Natural killer cell (primary cell): ENCODE measurements around the gene CYB5D1. TPM values are rescaled to one million over a fixed set of nuclear protein-coding genes. Genes with fewer than 3 reads are reported as not detected.
A peak's percentile ranks its signal among the peaks of the same experiment; 100 is the strongest.

Experiments
- ATAC-seq, 3 donors: fragments of 150-1000 bp in 2 of 3; fragments of 200-7000 bp in 1 of 3; cut with Tn5 transposase; 1 replicate in 1 of 3; 2 replicates in 2 of 3; pipeline ENCODE4 v1.10.0; 2021; ENCODE audit warnings: mild to moderate bottlenecking in 2 of 3, moderate library complexity in 2 of 3
- DNase-seq, 2 donors: peaks; one replicate each; pipeline versions ENCODE4 v3.0.0 to v3.0.0-alpha.2; 2013 to 2021; ENCODE audit warnings: mixed read lengths in 1 of 2
- H3K27ac ChIP-seq: one replicate; pipeline ENCODE4 v1.5.1; 2013; ENCODE audit warnings: mild to moderate bottlenecking, low read length
- H3K27me3 ChIP-seq: one replicate; pipeline ENCODE4 v1.6.1; 2013; ENCODE audit warnings: low read length; ENCODE audit not compliant: control insufficient read depth, insufficient read depth
- H3K36me3 ChIP-seq: one replicate; pipeline ENCODE4 v1.6.1; 2013; ENCODE audit warnings: low read length; ENCODE audit not compliant: control insufficient read depth, insufficient read depth
- H3K4me1 ChIP-seq: one replicate; pipeline ENCODE4 v1.6.1; 2013; ENCODE audit warnings: low read length; ENCODE audit not compliant: control insufficient read depth, insufficient read depth
- H3K4me3 ChIP-seq: one replicate; pipeline ENCODE4 v1.5.1; 2013; ENCODE audit warnings: low read length
- H3K9me3 ChIP-seq: one replicate; pipeline ENCODE4 v1.6.1; 2013; ENCODE audit warnings: low read length; ENCODE audit not compliant: control insufficient read depth, insufficient read depth
- H3K27ac Mint-ChIP-seq, 2 donors: one replicate each; pipeline ENCODE4 v1.8.0; 2022; ENCODE audit warnings: mild to moderate bottlenecking in 2 of 2, mixed read lengths in 2 of 2, moderate library complexity in 1 of 2
- H3K27me3 Mint-ChIP-seq, 2 donors: one replicate each; pipeline ENCODE4 v1.8.0; 2022; ENCODE audit warnings: low read depth in 2 of 2, mixed read lengths in 2 of 2
- H3K36me3 Mint-ChIP-seq: one replicate; pipeline ENCODE4 v1.8.0; 2022; ENCODE audit warnings: mixed read lengths
- H3K4me1 Mint-ChIP-seq, 2 donors: one replicate each; pipeline ENCODE4 v1.8.0; 2022; ENCODE audit warnings: mixed read lengths in 2 of 2
- H3K4me3 Mint-ChIP-seq: one replicate; pipeline ENCODE4 v1.8.0; 2022; ENCODE audit warnings: mild to moderate bottlenecking, moderate library complexity, mixed read lengths
- H3K9me3 Mint-ChIP-seq, 2 donors: one replicate each; pipeline ENCODE4 v1.8.0; 2022; ENCODE audit warnings: mixed read lengths in 2 of 2
- WGBS: methylation state at CpG from one replicate; pipeline ENCODE4 v1.1.7; 2013; ENCODE audit warnings: missing lambda C conversion rate; ENCODE audit not compliant: insufficient coverage; 5-methylcytosine and 5-hydroxymethylcytosine counted together
- intact Hi-C: fragments of 100-400 bp; cut with micrococcal nuclease; formaldehyde crosslinking; loops from one replicate; pipeline ENCODE4 v1.14.2; 2022
- total RNA-seq, 4 donors: library from RNA; stranded (reverse); fragments of 120-200 nt in 1 of 4; gene quantifications; one replicate each; pipeline versions ENCODE4 v1.2.3 to v1.2.4, GENCODE V29; 2013 to 2022
- TF ChIP-seq, protein P1 (sequence below): fragments of 200-600 bp; IDR thresholded peaks from one replicate; pipeline ENCODE4 v1.8.0; 2022; ENCODE audit warnings: antibody characterized with exemption

Gene CYB5D1
- total RNA-seq, 3 donors from 2014 or later (not counting 1 experiment from before 2014, with no cell fraction given): 11.0 to 18.3 (median 11.5) TPM

DNA sequence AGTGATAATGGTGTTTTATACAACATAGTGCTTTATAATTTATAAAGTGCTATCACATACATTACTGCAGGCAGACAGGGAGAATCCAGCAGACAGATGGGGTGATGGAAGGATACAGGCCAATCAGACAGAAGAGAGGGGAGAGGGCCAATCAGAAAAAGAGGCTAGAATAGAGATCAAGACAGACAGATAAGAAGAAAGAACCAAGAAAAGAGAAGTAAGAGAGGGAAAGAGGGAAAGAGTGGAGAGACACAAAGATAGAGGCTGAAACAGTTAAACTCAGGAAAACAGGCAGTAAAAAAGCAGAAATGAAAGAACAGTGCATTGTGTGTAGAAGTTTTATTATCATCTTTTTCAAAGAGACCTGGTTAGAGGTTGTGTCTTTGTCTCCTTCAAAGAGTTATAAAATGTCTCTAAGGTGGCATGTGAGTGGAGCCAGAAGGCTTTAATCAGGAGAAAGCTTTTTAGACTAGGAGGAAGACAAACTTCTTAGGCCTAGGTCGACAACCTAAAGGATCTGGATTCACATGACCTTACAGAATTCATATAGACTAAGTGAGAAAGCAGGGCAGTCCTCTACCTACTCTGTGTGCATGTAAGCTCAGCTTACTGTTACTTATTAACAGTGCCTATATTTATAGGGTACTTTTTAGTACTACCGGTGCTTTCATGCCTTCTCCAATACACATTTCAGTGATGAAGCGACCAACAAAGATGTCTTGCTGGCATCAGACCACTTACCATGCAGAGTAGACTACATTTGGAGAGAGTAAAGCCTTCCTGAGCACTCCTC, 22.5 kb downstream of the CYB5D1 start:
- WGBS: 85% methylated on average over 3 of the region's 3 CpGs
- TF ChIP-seq, protein P1, sequence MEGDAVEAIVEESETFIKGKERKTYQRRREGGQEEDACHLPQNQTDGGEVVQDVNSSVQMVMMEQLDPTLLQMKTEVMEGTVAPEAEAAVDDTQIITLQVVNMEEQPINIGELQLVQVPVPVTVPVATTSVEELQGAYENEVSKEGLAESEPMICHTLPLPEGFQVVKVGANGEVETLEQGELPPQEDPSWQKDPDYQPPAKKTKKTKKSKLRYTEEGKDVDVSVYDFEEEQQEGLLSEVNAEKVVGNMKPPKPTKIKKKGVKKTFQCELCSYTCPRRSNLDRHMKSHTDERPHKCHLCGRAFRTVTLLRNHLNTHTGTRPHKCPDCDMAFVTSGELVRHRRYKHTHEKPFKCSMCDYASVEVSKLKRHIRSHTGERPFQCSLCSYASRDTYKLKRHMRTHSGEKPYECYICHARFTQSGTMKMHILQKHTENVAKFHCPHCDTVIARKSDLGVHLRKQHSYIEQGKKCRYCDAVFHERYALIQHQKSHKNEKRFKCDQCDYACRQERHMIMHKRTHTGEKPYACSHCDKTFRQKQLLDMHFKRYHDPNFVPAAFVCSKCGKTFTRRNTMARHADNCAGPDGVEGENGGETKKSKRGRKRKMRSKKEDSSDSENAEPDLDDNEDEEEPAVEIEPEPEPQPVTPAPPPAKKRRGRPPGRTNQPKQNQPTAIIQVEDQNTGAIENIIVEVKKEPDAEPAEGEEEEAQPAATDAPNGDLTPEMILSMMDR: no peak
- DNase-seq: no peak
- peaks cover 6 to 8% of the 10 kb centered on the region in 2 donors for H3K4me1 Mint-ChIP-seq
- no peaks in the 10 kb centered on the region for H3K27me3 ChIP-seq
- no peaks in the 10 kb centered on the region for H3K27me3 Mint-ChIP-seq
- no peak overlapping the region for H3K4me3 ChIP-seq
- H3K27ac Mint-ChIP-seq: no peak overlapping the region
- H3K36me3 Mint-ChIP-seq: no peaks in the 10 kb centered on the region
- H3K4me3 Mint-ChIP-seq: no peak overlapping the region
- intact Hi-C loops: no loop called here
- H3K4me1 ChIP-seq: peaks cover 8% of the 10 kb centered on the region
- H3K9me3 ChIP-seq: no peaks in the 10 kb centered on the region
- no peak overlapping the region for H3K27ac ChIP-seq
- peaks cover 33% of the 10 kb centered on the region for H3K36me3 ChIP-seq
- no peaks in the 10 kb centered on the region for H3K9me3 Mint-ChIP-seq
- ATAC-seq: no peak

DNA sequence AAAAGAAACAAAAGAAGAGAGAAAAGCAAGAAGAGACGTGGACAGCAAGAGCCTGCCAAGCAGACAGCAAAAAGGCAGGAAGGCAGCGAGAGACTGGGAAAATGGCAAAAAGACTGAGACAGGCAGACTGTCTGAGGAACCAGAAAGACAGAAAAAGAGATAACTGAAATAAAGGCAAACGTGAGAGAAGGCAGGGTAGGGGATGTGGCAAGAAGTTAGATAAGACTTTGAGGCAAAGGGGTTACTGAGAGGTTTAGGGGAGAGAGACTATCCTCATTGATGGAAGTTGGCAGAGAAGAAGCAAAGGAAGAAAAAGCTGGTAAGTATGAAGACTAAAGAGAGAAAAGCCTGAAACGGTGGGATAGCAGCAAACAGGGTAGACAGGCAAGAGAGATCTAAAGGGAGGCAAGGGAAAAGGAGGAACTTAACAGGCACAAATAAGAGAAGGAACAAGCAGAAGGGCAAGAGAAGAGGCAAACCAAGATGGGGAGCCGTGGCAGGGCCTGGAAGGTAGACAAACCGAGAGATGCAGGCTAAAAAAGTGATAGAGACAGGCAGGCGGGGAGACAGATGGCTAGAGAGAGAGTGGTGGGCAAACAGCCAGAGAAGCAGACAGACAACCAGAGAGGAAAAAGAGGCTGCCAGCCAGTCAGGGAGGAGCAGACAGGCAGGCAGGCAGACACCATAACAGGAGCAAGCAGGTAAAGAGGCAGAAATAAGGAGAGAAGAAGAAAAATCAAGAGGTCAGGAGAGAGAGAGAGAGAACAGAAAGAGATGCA, 23.7 kb downstream of the CYB5D1 start:
- H3K27me3 Mint-ChIP-seq: no peaks in the 10 kb centered on the region
- no peak for DNase-seq
- H3K4me1 ChIP-seq: peaks cover 18% of the 10 kb centered on the region

DNA sequence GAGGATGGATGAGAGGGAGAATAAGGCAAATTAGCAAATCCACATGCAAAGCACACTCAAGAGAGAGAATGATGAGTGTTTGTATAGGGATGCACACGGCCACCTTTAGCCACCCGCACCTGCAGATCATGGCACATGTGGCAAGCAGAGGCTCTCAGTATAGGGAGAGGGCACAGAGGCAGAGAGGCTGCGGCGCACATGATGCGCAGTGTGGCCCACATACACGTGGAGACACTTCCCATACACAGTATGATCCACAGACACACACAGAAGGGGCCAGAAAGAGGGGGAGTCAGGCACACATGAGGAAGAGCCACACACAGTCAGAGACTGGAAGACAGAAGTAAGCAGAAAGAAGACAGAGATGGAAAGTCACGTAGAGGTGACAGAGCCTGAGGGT, 24.3 kb downstream of the CYB5D1 start:
- H3K27ac ChIP-seq: no peak overlapping the region
- Mint-ChIP-seq H3K9me3 (no peaks in the 10 kb centered on the region), H3K27ac (no peak overlapping the region), H3K36me3 (no peaks in the 10 kb centered on the region), H3K4me1 (no peaks in the 10 kb centered on the region), H3K4me3 (no peak overlapping the region), H3K27me3 (no peaks in the 10 kb centered on the region)
- no peak overlapping the region for H3K4me3 ChIP-seq
- no peaks in the 10 kb centered on the region for H3K27me3 ChIP-seq
- intact Hi-C loops: no loop called here
- H3K9me3 ChIP-seq: no peaks in the 10 kb centered on the region
- peaks cover 27% of the 10 kb centered on the region for H3K36me3 ChIP-seq
- no peak for ATAC-seq
- WGBS: 76% methylated on average over 3 of the region's 7 CpGs
- TF ChIP-seq, protein P1: no peak
- DNase-seq: peak in 1 of 2 donors; percentile 25
- peaks cover 24% of the 10 kb centered on the region for H3K4me1 ChIP-seq

More for the DNA sequence above, 23.7 kb downstream of the CYB5D1 start:
- Histone ChIP-seq H3K27me3 (no peaks in the 10 kb centered on the region), H3K27ac (no peak overlapping the region), H3K9me3 (no peaks in the 10 kb centered on the region), H3K36me3 (peaks cover 28% of the 10 kb centered on the region), H3K4me3 (no peak overlapping the region)
- Mint-ChIP-seq H3K36me3 (no peaks in the 10 kb centered on the region), H3K4me3 (no peak overlapping the region), H3K9me3 (no peaks in the 10 kb centered on the region), H3K27ac (no peak overlapping the region), H3K4me1 (peaks cover 2 to 3% of the 10 kb centered on the region in 2 donors)
- TF ChIP-seq, protein P1: no peak
- intact Hi-C loops: no loop called here
- 58% methylated on average over 7 of the region's 7 CpGs for WGBS
- ATAC-seq: no peak
